Vagina (tissue), 2 donors: ENCODE results near the gene IL1RAPL2.

Experiments used
- CTCF ChIP-seq, 3 experiments: fragments of 450-650 bp in 2 of 3; fragments of 200-600 bp in 1 of 3; sonication (generic) in 1 of 3; IDR thresholded peaks; one replicate each; pipeline ENCODE4 v1.5.1; 2017 to 2019; ENCODE audit warnings: antibody characterized with exemption in 3 of 3, mild to moderate bottlenecking in 2 of 3, moderate library complexity in 2 of 3
- POLR2A ChIP-seq, 2 donors: fragments of 450-650 bp; IDR thresholded peaks; one replicate each; pipeline ENCODE4 v1.6.1; 2017; ENCODE audit warnings: antibody characterized with exemption in 2 of 2, mild to moderate bottlenecking in 2 of 2, moderate library complexity in 2 of 2
- POLR2AphosphoS5 ChIP-seq, 2 donors: sonication (generic); formaldehyde crosslinking; IDR thresholded peaks; one replicate each; pipeline ENCODE4 v1.9.0; 2017; ENCODE audit warnings: antibody characterized with exemption in 2 of 2, mild to moderate bottlenecking in 2 of 2, low read depth in 1 of 2; ENCODE audit not compliant: insufficient read depth in 1 of 2

GRCh38 chrX:105038672-105039328, 472.8 kb downstream of the IL1RAPL2 start:
- TF ChIP-seq POLR2A (IDR thresholded peaks at IDR 0.05) (no peak), CTCF (IDR thresholded peaks at IDR 0.05) (no peak), POLR2AphosphoS5 (IDR thresholded peaks at IDR 0.05; ENCODE audit: insufficient read depth in 1 of 2, low read depth in 1 of 2) (no peak)
